Activated naive CD4-positive, alpha-beta T cell (primary cell): ENCODE data around the gene PRRT1.
A peak's percentile ranks its signal among the peaks of the same experiment; 100 is the strongest.

Source experiments
- DNase-seq, 4 experiments: peaks; one replicate each; lab custom pipeline; 2025; lab: John Stamatoyannopoulos, UW

PRRT1 gene

DNA sequence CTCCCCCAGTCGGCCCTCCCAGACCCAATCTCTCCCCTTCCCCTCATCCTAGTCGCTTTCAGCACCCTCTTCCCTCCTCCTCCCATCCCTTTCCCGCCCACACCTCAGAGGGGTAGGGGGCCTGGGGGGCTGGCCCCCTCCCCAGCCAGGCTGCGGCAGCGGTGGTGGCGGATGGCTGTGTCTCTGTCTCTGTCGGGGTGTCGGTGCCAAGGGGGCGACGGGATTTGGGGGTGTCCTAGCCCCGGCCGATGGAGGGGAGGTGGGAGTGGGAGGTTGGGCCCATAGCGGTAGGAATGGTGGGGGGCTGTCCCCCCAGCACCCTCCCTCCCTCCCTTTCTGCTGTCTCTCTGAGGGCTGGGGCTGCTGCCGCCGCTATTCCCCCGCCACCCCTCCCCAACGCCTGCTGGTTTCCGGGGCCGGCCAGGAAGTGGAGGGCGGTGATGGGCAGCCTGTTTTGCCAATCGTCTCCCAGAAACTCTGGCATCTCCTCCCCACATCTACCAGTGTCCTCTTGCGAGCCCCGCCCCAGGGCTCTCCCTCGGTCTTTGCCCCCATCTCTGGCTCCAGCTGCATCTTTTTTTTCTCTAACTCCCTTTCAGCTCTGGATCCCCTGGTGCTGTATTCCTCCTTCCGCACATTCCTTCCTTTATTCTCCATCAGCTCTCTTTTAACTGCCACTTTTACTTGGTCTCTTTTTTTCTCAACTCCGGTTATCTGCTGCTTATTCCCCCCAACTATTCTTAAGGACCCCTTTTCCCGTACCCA is 24.2 kb upstream of the PRRT1 start, which contains the start of gene AGPAT1:
Gene AGPAT1 (minus strand): TSS at position 374 of the 765 bp plus-strand sequence. CDS start 4,588 bp downstream, outside the sequence.
- DNase-seq = peak; percentile 74 to 96 (median 92)

DNA sequence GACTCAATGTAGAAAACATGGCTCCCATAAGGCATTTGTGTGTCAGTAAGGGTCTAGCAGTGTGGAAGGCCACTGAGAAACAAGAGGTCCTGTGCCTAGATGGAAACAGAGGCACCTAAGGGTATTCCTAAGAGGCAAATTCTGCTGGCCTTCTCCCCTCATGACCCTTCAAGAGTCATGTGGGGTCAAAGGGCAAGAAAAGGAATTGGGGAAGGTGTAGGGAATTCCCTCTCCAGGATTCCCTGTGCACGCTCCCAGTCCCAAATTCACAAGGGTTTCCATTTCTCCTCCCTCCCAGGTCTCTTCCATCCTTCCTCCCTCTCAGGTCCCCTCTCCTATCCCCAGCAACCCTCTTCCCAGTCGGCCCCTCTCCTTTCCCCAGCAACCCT is 23.6 kb upstream of the PRRT1 start:
- DNase-seq = no peak

DNA sequence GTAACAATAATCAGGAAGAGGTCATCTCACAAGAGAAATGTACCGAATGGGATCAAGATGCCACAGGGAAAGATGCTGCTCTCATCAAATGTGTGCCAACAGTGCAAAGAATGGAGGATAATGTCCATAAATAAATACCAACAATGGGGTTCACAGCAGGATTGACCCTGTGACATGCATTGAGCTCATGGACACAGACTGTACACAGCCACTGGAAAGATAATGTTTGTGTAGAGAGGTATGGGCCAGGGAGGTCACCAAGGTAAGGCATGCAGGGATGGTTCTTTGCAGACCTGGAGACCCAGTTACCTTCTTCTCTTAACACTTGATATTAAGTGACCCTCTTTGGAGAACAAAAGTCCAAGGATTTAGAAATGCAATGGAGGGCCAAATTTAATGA is 22.7 kb upstream of the PRRT1 start:
- DNase-seq = no peak

DNA sequence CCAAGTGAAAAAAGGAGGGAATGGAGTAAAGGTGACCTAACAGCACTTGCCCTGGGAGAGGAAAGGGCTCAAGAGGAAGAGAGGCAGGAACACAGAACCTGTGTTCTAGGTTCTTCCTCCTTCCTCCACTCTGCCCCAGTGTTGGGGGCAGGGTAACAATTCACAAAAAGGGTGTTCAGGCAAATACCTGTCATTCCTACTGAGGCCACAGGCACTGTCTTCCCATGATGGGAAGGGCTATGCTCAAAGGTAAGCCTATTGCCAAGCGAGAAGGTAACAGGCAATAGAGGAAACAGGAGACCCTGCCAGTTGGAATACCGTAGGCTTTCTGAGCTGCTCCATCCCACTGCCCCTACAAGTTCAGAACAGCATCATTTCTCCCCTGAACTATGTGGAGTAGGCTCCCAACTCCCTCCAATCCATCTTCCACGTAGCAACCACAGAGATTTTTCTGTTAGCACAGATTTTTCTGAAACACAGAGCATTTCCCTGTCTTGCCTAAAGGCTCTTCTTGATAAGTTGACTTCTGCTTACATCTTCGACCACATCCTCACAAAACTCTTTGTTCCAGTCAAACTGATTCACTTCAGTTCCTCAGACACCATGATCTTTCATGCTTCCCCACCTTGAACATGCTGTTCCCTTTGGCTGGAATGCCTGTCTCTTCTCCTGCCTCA is 21.4 kb upstream of the PRRT1 start:
- DNase-seq = no peak

DNA sequence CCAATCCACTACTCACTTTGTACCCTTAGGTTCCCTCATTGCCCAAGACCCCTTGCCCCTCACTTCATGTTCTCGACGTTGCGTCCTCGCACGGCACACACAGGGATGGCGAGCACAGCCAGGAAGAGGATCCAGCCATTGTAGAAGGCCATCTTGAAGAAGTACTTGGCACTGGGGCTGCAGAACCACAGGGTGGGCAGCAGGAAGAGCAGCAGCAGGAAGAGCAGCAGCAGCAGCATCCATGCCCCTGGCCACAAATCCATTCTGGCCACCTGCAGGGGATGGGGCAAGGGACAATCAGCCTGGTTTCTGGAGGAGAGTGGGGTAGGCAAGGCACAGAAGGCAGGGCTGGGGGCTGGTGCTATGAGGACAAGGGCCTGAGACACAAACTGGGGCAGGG is 19.5 kb upstream of the PRRT1 start:
- DNase-seq = no peak

DNA sequence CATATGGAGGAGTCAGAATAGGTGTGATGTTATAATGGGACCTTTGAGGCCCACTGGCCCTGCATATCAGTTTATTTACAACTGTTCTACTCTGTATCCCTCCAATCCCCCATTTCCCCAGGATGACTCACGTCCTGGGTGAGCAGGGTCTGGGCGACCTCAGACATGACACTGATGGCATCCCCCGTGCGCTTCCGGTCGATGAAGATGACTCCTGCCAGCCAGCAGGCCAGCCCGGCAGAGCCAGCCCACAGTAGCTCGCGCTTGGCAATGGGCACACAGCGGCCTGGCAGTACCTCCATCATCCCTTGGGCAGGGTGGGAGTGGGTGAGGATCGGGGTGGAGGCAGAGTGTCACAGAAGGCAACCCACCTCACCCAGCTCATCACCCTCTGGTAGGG is 18.6 kb upstream of the PRRT1 start:
- no peak for DNase-seq

DNA sequence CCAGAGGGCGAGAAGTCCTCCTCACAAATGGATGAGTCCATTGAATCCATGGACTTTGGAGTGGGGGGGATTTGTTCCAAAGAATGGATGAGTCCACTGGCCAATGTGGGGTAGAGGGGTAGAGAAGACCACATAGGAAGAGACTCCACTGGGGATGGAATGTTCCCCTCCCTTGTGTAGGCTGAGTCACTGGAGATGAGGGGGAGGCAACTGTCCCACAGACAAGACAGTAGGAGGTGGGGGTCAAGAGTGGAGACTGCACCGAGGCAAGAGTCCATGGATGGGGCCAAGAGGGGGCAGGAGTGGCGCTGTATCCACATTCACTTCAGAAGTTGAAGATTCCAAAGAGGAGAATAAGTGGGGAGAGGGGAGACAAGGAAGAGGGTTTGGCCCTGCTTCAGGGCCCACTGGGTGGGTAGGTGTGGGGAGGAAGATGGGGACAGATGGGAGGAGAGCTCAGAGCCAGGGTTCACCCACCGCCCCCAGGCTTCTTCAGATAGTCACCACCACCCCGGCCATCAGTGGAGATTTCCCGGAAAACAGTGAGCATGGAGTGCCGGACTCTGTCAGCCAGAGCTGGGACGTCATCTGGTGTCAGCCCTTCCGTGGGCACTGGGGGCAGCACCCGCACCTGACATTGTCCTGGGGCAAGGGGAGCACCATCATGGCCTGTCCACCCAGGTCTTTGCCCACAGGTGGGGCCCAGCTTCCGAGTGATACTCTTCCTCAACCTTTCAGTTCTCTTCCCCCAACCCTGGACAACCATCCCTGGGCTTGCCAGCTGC is 17.3 kb upstream of the PRRT1 start:
- no peak for DNase-seq

DNA sequence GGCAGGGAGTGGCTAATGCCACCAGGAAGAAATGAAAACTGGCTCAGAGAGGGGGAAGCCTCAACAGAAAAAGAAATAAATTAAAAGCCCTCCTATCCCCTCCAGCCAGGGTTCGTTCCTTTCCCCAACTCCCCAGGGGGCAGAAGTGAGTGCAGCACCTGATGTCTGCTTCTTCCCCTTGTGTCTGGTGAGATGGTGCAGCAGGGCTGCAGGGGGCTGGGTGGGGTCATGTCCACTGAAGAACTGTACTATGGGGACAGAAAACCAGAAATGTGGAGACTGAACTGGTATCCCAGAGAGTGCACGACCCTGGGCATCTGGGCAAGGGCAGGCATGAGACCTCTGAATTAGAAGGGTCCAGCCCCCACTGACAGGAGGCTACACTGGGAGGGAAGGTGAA is 16.6 kb upstream of the PRRT1 start:
- DNase-seq = no peak

DNA sequence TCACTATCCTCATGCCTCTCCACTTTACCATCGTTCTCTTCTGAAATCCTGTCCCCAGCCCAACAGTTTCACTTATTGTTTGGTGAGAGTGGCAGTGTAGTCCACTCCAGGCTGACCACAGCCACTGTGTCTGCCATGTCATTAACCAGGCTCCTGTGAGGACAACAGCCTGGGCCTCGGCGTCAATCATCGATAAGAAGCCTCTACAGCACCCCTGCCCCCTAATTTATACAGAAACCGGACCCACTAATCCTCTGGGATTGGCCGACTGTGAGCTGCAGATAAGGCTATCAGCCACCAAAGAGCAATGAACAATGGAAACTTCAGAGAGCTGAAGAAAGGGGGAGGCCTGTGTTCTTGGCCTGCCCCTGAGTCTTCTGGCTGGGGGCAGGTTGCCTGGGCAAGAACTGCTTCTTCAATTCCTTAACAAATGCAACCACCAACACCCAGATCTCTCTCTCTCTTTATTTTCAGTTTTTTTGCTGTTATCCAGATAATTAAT is 16.1 kb upstream of the PRRT1 start:
- no peak for DNase-seq

DNA sequence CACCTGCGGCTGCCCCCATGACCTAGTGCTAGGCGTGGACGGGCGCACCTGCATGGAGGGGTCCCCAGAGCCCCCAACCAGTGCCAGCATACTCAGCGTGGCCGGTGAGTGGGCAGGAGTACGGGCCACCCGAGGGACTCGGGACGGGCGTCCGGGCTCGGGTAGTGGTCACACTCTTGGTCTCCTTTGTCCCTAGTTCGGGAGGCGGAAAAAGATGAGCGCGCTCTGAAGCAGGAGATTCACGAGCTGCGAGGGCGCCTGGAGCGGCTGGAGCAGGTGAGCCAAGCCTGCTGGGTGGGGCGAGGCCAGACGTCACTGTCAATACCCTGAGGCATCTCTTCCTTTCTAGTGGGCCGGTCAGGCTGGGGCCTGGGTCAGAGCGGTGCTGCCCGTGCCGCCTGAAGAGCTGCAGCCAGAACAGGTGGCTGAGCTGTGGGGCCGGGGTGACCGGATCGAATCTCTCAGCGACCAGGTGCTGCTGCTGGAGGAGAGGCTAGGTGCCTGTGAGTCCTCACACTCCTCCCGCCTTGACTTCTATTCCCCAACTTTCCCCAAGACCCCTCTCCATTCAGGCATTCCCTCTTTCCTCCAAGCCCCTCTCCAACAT is 15.5 kb upstream of the PRRT1 start:
- DNase-seq = no peak

DNA sequence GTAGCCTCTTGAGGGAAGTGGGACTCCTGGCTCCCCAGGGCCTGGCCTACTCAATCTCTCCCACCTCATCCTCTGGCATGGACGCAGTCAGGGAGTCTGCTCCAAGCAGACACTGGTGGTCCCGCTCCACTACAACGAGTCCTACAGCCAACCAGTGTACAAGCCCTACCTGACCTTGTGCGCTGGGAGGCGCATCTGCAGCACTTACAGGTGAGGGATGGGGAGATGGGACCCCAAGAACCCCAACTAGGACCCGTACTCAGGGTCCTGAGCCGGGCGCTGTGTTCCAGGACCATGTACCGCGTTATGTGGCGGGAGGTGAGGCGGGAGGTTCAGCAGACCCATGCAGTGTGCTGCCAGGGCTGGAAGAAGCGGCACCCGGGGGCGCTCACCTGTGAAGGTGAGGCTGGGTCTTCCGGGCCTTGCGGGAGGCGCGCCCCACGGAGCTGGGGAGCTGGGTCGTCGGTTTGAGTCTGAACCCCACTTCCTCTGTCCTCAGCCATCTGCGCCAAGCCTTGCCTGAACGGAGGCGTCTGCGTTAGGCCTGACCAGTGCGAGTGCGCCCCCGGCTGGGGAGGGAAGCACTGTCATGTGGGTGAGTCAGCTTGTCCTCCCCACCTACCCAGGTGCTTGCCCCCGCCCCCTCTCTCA is 14.8 kb upstream of the PRRT1 start:
- no peak for DNase-seq

DNA sequence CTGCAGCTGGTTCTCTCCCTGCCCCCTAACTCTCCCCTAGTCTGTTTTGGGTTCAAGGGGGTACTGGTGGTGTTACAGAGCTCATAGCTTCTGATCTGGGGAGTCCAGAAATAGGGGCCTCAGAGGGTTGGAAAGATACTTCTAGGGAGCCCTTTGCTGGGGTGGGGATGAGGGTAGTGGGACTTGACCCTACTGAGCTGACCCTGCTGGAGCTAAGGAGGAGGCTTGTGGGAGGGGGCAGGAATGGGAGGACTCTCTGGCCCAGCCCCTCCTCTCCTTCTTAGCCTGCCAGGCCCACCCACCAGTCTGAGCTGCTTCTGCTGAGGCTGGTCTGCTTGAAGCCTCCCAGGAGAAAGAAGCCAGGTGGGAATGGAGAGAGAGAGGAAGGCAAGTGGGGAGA is 12.6 kb upstream of the PRRT1 start, which contains the start of gene EGFL8:
Gene EGFL8 (plus strand): TSS at position 301 of the 400 bp plus-strand sequence. CDS start 1,571 bp downstream, outside the sequence.
- no peak for DNase-seq

DNA sequence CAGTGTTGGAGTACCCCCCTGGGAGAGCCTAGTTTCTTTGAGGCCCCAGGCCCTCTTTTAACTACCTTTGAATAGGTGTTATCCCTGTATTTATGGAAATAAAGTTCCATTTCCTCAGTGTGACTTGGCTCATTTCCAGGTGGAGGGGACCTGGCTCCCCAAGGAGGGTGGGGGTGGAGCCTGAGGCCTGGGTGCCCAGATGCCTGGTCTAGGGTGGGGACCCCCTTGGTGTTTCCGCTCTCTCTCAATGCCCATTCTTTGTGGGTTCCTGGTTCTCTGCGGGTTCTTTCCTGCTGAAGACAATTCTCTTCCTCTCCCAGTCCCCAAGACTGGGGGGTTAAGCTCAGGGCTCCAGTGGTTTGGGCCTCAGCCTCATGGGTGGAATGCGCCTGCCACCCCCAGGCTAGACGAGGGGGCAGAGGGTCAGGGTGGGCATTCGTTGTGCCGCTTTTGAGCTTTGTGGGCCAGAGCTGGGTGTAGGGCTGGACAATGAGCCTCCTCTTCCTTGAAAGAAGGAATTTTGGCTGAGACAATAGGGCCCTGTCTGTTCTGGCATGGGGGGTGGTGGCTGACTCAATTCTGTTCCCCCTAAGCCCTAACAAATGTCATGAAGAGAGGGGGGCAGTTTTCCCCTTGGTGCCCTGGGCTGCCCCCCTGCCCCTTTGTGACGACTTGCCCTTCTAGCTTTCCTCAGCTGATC is 12.0 kb upstream of the PRRT1 start:
- no peak for DNase-seq

DNA sequence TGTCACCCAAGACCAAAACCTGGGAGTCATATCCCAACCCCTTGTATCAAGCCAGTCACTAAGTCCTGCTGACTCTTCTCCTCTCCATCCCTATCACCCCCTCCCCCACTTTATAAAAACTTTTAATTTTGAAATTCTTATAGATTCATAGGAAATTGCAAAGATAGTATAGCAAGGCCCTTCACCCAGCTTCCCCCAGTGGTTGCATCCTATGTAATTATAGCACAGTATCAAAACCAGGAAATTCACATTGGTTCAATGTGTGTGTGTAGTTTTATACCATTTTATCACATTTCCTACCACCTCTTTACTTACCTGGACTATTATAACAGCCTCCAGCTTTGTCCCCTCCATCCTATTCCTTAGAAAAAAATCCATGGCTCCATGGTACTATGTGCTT is 6.3 kb upstream of the PRRT1 start:
- DNase-seq = no peak

DNA sequence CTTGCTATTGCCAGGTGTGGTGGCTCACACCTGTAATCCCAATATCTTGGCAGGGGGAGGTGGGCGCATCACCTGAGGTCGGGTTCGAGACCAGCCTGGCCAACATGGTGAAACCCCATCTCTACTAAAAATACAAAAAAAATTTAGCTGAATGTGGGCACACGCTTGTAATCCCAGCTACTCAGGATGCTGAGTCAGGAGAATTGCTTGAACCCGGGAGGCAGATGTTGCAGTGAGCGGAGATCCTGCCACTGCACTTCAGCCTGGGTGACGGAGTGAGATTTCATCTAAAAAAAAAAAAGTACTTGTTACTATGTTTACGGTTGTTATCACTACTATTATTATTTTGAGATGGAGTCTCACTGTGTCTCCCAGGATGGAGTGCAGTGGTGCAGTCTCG is 5.2 kb upstream of the PRRT1 start:
- no peak for DNase-seq

DNA sequence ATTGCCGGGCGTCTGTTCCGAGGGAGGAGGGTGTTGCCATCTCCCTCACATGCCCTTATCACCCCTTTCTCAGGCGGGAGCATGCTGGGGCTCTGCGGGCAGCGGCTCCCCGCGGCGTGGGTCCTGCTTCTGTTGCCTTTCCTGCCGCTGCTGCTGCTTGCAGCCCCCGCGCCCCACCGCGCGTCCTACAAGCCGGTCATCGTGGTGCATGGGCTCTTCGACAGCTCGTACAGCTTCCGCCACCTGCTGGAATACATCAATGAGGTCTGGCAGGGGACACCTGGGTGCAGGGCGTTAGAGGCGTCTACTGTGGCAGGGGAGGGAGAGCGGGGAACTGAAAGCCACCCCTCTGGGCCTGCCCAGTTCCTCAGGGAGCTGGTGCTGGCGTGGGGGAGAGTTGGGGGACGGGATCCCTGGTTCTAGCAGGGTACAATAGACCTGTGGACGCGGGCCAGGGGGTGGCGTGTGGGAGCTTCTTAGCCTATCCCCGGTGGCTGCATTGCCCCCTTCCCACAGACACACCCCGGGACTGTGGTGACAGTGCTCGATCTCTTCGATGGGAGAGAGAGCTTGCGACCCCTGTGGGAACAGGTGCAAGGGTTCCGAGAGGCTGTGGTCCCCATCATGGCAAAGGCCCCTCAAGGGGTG is 2.9 kb upstream of the PRRT1 start:
- peak in 3 of 4 experiments; percentile 36 to 42 (median 40) for DNase-seq

DNA sequence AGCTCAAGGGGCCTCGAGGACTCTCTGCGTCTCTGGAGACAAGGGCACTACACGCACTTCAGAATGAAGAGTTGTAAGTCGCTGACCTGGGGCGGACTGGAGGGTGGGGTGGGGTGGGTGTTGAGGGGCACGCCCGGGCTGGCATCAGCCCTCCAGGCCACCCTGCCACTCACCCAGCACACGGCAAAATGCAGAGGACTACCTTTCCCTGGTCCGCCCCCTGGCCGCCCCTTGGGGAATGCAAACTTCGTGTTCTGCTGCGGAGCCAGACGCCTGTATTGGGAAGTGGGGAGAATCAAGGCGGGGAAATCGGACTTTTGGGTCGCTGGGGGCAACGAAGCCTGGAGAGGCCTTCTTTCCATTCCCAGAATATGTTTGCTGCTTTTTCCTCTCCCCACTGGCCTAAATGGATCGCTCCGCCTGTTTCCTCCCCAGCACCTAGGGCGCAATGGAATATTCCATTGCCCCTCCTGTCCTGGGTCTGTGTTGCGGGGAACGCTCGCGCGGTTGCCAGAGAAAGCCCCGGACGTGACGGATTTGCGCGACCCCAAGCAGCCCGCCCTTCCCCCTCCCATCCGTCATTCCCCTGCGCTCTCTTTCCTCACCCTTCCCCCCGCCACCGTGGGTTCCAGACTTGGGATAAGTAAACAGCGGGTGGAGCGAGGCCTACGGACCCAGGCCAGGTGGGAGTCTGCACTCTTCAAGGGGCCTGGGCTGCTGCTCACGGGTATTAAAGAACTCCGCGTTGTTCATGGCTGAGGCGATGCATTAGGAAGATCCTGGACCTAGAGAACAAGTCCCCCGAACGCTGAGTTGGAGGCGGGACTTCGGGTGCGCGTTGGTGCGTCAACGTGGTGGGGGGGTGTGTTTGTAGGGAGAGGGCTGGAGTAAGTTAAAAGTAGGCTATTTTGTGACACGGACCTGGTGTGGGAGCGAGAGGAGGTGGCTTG is 2.1 kb upstream of the PRRT1 start, which contains the start of gene PPT2:
Gene PPT2 (plus strand): TSS at position 578 of the 950 bp plus-strand sequence. CDS start 454 bp downstream, outside the sequence.
- DNase-seq = peak; percentile 33 to 55 (median 48)

DNA sequence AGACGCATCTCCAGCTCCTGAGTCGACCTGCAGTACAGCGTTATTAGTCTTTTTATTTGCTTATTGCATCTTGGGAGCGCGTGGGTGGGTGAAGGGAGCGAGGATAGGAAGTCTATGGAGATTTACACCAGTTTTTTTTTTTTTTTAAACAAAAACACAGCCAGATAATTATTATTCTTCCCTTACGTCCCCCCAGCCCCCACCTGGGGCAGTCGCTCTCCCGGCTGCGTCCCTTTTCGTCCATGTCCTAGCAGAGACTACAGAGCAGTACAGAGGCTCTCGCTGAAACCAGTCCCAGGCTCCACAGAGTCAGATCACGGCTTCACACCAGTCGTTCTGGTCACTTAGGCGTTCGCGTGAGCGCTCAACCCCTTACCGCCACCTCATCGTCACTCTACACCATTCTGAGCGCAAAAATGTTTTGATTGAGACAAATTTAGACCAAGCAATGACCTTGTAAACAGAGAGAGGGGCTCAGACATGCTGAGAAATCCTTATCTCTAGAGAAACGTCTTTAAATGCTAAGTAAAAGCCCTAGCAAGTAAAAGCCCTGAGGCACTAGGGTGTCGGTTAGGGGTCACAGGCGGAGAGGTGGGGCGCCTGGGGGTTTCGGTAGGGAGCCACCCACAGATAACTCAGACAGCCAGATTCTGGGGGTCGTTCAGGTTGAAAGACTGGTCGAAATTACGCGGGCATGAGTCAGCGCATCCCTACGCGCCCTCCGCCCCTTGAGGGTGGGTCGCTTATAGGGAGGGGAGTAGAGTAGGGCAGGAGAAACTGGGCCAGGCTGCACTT is 1.2 kb upstream of the PRRT1 start:
- DNase-seq = no peak
